Middle frontal gyrus (tissue), 1 donor: ENCODE results near the gene EVI2A.
"Not testable (repeated sequence)": the region's sequence is repeated elsewhere in the genome, so short reads cannot be mapped to it uniquely, and the experiment has no call there.

Source experiments
- DNase-seq: peaks from one replicate; pipeline ENCODE4 v3.0.0-alpha.2; 2015; ENCODE audit warnings: low spot score; ENCODE audit errors: extremely low spot score

EVI2A gene, protein sequence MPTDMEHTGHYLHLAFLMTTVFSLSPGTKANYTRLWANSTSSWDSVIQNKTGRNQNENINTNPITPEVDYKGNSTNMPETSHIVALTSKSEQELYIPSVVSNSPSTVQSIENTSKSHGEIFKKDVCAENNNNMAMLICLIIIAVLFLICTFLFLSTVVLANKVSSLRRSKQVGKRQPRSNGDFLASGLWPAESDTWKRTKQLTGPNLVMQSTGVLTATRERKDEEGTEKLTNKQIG

GRCh38 chr17:31321481-31321880 is at the start of gene EVI2A:
Gene EVI2A, minus strand, starts transcription at chr17:31321622. Its CDS starts 2,609 bp downstream, at chr17:31319013.
- DNase-seq, result peak; percentile 72

DNA sequence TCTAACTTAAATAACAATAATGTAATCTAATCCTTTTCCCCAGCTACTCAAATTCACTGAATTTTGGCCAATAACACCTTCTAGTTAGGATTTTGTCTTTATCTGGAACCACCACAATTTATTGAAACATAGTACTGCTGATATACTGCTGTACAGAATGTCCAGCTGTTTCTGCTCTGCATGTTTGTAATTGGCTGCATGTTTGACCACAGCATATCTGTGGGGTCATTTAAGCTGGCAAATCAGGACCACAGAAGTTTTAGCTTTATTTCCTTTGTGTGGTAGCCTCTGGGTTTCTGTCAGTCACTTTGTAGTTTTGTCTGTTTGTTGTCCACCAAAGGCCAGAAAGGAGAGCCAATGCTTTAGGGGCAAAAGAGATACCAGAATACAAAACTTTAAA is 47.8 kb upstream of the EVI2A start:
- no peak for DNase-seq

GRCh38 chr17:31366088-31366487 is 44.7 kb upstream of the EVI2A start:
- no peak for DNase-seq

DNA sequence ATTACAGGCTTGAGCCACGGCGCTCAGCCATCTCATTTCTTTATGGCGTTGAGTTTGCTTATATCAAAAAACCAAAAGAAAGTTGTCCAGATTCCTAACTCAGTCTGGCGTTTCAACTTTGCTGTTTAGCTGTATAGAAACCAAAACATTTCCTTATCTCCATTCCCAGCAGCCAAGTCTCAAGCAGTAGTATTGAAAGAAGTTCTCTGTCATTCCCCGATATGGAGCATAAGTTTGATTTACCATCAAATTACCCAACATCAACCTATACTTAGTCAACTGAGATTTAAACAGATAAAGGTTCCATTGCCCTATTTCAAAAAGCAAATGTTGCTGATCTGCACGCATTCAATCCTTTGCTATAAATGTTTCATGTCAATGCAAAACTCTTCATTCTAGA is 42.6 kb upstream of the EVI2A start:
- DNase-seq, result no peak

- DNase-seq, result no peak
These were observed 36.5 kb upstream of the EVI2A start for GRCh38 chr17:31357839-31358394.

GRCh38 chr17:31357091-31357490 is 35.7 kb upstream of the EVI2A start:
- DNase-seq, result no peak

DNA sequence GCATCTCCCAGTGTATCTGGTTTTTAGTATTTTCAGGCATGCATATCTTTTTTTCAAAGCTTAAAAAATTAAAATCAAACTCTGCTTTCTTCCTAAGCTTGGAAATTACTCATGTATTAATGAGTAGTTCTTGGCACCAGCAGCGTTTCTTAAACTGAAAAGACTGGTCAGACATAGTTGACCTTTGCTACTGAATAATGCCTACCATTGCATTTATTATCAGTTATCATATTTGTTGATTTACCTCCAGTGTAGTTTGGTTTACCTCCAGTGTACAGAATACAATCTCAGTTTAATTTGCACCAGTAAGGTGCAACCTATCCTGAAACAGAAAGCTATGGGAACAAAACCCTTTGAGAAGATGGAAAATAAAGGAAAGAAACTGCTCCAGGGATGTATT is 34.5 kb upstream of the EVI2A start:
- no peak for DNase-seq

- no peak for DNase-seq
These were observed 28.0 kb upstream of the EVI2A start for GRCh38 chr17:31349454-31349853.

- not testable (repeated sequence) for DNase-seq
These were observed 23.8 kb upstream of the EVI2A start for GRCh38 chr17:31345191-31345747.

DNA sequence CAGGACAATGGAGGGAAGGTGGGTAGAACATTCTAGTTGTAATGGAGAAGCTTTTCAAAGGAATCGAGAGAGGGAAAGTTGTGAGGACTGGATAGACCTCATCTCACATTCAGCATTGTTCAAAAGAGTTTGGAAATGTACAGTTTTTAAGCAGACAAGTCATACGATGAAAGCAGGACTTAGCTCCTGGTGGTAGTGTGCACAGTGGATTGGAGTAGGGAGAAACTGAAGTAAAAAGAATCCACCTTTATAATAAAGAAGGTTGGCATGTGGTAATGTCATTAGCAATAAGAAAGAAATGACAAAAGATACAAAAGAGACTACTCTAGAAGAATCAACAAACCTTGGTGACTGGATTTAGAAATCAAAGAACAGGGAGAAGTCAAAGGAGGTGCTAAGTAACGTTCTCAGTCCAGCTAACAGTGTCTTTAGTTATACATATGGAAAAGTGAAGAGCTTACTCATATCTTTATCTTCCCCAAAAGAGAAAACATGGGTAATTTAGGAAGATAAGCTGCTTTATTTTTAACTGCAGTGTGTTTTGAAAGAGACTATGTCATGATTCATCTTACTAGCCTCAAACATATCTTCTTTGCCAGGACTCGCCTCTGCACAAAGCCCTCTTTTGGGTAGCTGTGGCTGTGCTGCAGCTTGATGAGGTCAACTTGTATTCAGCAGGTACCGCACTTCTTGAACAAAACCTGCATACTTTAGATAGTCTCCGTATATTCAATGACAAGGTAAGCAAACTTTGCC is 18.7 kb upstream of the EVI2A start:
- DNase-seq, result peak; percentile 42

- DNase-seq, result no peak
These were observed 7.8 kb upstream of the EVI2A start for GRCh38 chr17:31329221-31329620.

GRCh38 chr17:31328160-31328535 is 6.7 kb upstream of the EVI2A start:
- DNase-seq, result no peak

DNA sequence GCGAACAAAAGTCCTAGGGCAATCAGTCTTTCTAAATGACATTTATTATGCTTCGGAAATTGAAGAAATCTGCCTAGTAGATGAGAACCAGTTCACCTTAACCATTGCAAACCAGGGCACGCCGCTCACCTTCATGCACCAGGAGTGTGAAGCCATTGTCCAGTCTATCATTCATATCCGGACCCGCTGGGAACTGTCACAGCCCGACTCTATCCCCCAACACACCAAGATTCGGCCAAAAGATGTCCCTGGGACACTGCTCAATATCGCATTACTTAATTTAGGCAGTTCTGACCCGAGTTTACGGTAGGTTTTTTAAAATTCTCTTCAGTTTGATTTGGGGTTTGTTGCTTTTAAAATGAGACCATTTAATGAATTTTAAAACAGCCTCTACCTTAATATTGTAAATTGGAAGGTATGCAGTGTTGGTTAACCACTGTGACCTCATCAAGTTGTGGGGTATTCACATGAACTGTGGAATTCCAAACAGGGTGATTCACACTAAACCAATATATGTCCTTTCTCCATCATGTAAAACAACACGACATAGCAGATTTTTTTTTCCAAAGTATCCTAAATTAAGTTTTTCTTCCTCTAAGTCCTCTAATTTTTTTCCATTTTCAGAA is 6.2 kb upstream of the EVI2A start:
- no peak for DNase-seq

- no peak for DNase-seq
These were observed 2.1 kb upstream of the EVI2A start for GRCh38 chr17:31323551-31323950.

DNA sequence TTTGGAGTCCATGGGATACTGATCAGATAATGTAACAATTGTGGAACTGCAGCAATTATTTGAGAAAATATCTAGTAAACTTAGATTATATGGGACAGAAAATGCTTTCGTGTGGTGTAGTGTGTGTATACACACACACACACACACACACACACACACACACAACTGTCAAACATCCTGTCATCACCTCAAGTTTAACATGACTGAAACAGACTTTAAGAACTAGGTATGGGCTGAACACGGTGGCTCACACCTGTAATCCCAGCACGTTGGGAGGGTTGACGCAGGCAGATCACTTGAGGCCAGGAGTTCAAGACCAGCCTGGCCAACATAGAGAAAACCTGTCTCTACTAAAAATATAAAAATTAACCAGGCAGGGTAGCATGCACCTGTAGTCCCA is 544 bp upstream of the EVI2A start:
- no peak for DNase-seq

GRCh38 chr17:31320791-31321190 is 631 bp downstream of the EVI2A start:
- DNase-seq, result no peak

DNA sequence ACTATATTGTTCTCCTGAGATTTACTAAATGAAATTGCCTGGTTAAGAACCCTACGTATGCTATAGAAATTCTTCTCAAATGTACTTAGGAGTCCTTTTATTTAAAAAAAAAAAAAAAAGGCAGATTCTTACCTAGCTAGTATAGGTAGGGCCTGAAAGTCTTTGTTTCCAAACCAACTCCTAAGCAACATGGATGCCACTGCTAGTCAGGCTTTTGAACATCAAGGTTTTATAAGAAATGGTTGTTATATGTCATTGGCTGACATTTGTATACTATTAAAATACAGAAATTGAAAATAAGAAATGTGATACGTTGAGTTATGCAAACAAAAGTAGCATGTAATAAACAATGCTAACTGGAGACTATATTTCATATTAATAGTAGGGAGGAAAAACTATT is 1.2 kb downstream of the EVI2A start:
- no peak for DNase-seq

GRCh38 chr17:31318851-31319661 is 2.4 kb downstream of the EVI2A start:
- DNase-seq, result no peak

DNA sequence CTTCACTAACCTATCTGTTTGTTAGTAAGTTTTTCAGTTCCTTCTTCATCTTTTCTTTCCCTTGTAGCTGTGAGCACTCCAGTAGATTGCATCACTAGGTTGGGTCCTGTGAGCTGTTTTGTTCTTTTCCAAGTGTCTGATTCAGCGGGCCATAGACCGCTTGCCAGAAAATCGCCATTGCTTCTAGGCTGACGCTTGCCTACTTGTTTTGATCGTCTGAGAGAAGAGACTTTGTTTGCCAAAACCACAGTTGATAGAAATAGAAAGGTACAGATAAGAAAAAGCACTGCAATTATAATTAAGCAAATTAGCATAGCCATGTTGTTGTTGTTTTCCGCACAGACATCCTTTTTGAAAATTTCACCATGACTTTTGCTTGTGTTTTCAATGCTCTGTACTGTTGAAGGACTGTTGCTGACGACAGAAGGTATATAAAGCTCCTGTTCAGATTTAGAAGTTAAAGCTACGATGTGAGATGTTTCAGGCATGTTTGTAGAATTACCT is 3.1 kb downstream of the EVI2A start:
- DNase-seq, result peak; percentile 76

- no peak for DNase-seq
These were observed 6.7 kb downstream of the EVI2A start for GRCh38 chr17:31314782-31315100.
